Measurements from ENCODE around the gene L3MBTL2.

Gene L3MBTL2

GRCh38 chr22:41206719-41207118 is 1.6 kb downstream of the L3MBTL2 start:
- Histone ChIP-seq H3K9ac (ENCODE audit: low read length) (no peak overlapping the region), H3K36me3 (replicated peaks; ENCODE audit: insufficient read depth, low read length) (no peaks in the 10 kb centered on the region; the same call in 1 of the 2 replicates), H3K9me2 (replicated peaks; ENCODE audit: insufficient read depth, low read length) (no peaks in the 10 kb centered on the region), H3K4me2 (ENCODE audit: low read depth, low read length) (no peak overlapping the region), H2AFZ (ENCODE audit: low read length) (no peak overlapping the region), H3K27ac (ENCODE audit: low read length) (no peak overlapping the region), H3K79me2 (ENCODE audit: low read length) (peaks cover 39% of the 10 kb centered on the region), H3K27me3 (replicated peaks; ENCODE audit: insufficient read depth, low read length) (0 out of 2 replicates have a peak, but pooled peaks cover under 1% of the 10 kb centered on the region), H3K4me1 (ENCODE audit: low read length) (no peaks in the 10 kb centered on the region), H3K9me3 (replicated peaks; ENCODE audit: insufficient read depth, low read length) (no peaks in the 10 kb centered on the region), H3F3A (ENCODE audit: insufficient read depth, low read length) (no peaks in the 10 kb centered on the region), H4K20me1 (ENCODE audit: insufficient read depth, low read length) (no peaks in the 10 kb centered on the region), H3K4me3 (ENCODE audit: low read length) (no peak overlapping the region)
- DNase-seq = no peak
- TF ChIP-seq EZH2 (optimal IDR thresholded peaks at IDR 0.05; ENCODE audit: low read depth, low read length) = no peak
- no peak for TF ChIP-seq EZH2phosphoT487 (IDR thresholded peaks at IDR 0.05; ENCODE audit: low read length)
- TF ChIP-seq CTCF (IDR thresholded peaks at IDR 0.05; ENCODE audit: low read length) = no peak

- Histone ChIP-seq H3F3A (ENCODE audit: insufficient read depth, low read length) (peaks cover 11% of the 10 kb centered on the region), H3K4me2 (ENCODE audit: low read depth, low read length) (no peak overlapping the region), H3K36me3 (replicated peaks; ENCODE audit: insufficient read depth, low read length) (no peaks in the 10 kb centered on the region; the same call in 1 of the 2 replicates), H3K27me3 (replicated peaks; ENCODE audit: insufficient read depth, low read length) (no peaks in the 10 kb centered on the region), H4K20me1 (ENCODE audit: insufficient read depth, low read length) (no peaks in the 10 kb centered on the region), H3K9me2 (replicated peaks; ENCODE audit: insufficient read depth, low read length) (no peaks in the 10 kb centered on the region), H3K4me3 (ENCODE audit: low read length) (no peak overlapping the region), H3K9me3 (replicated peaks; ENCODE audit: insufficient read depth, low read length) (no peaks in the 10 kb centered on the region), H3K27ac (ENCODE audit: low read length) (no peak overlapping the region), H2AFZ (ENCODE audit: low read length) (no peak overlapping the region), H3K9ac (ENCODE audit: low read length) (no peak overlapping the region), H3K4me1 (ENCODE audit: low read length) (peaks cover 17% of the 10 kb centered on the region), H3K79me2 (ENCODE audit: low read length) (no peaks in the 10 kb centered on the region)
- no peak for DNase-seq
- TF ChIP-seq EZH2phosphoT487 (IDR thresholded peaks at IDR 0.05; ENCODE audit: low read length) (no peak), EZH2 (optimal IDR thresholded peaks at IDR 0.05; ENCODE audit: low read depth, low read length) (no peak), CTCF (IDR thresholded peaks at IDR 0.05; ENCODE audit: low read length) (no peak)
Measured at GRCh38 chr22:41215409-41215808, 10.3 kb downstream of the L3MBTL2 start.

GRCh38 chr22:41215926-41216325 is 10.8 kb downstream of the L3MBTL2 start:
- H4K20me1 ChIP-seq (ENCODE audit: insufficient read depth, low read length) = no peaks in the 10 kb centered on the region
- H3K4me3 ChIP-seq (ENCODE audit: low read length) = no peak overlapping the region
- H3F3A ChIP-seq (ENCODE audit: insufficient read depth, low read length) = peaks cover 11% of the 10 kb centered on the region
- H3K9ac ChIP-seq (ENCODE audit: low read length) = no peak overlapping the region
- TF ChIP-seq CTCF (IDR thresholded peaks at IDR 0.05; ENCODE audit: low read length) (no peak), EZH2phosphoT487 (IDR thresholded peaks at IDR 0.05; ENCODE audit: low read length) (no peak), EZH2 (optimal IDR thresholded peaks at IDR 0.05; ENCODE audit: low read depth, low read length) (no peak)
- no peak for DNase-seq
- H3K27ac ChIP-seq (ENCODE audit: low read length) = no peak overlapping the region
- H3K36me3 ChIP-seq (replicated peaks; ENCODE audit: insufficient read depth, low read length) = no peaks in the 10 kb centered on the region
- no peaks in the 10 kb centered on the region for H3K9me3 ChIP-seq (replicated peaks; ENCODE audit: insufficient read depth, low read length)
- H3K27me3 ChIP-seq (replicated peaks; ENCODE audit: insufficient read depth, low read length) = no peaks in the 10 kb centered on the region
- no peaks in the 10 kb centered on the region for H3K9me2 ChIP-seq (replicated peaks; ENCODE audit: insufficient read depth, low read length)
- H3K4me1 ChIP-seq (ENCODE audit: low read length) = peaks cover 17% of the 10 kb centered on the region
- H3K4me2 ChIP-seq (ENCODE audit: low read depth, low read length) = no peak overlapping the region
- no peak overlapping the region for H2AFZ ChIP-seq (ENCODE audit: low read length)
- no peaks in the 10 kb centered on the region for H3K79me2 ChIP-seq (ENCODE audit: low read length)

All from MM.1S (cell line).